SK-N-SH (cell line): ENCODE measurements around the gene GLCCI1. TPM values are rescaled to one million over a fixed set of nuclear protein-coding genes. Genes with fewer than 3 reads are reported as not detected.

Experiments used
- CTCF ChIA-PET: fragments of 300-600, 350-600 bp; formaldehyde crosslinking; extraction: SDS; loops from one replicate; lab custom pipeline; 2021; lab: Yijun Ruan, JAX
- POLR2A ChIA-PET: fragments of 350-600 bp; sonication (Branson Sonifier 250); formaldehyde crosslinking; extraction: SDS; loops from one replicate; lab custom pipeline; 2020; ENCODE audit warnings: antibody characterized with exemption, inconsistent platforms; lab: Yijun Ruan, JAX
- DNase-seq: peaks from one replicate; pipeline ENCODE4 v3.0.0; 2012
- H2AFZ ChIP-seq: fragments of 200-600 bp; sonication (generic); 2 replicates; pipeline ENCODE4 v1.8.1; 2016; ENCODE audit warnings: antibody characterized with exemption, mild to moderate bottlenecking, low read depth
- H3F3A ChIP-seq: fragments of 200-600 bp; sonication (generic); replicated peaks from 2 replicates; pipeline ENCODE3; 2016; ENCODE audit warnings: antibody characterized with exemption, mild to moderate bottlenecking; ENCODE audit not compliant: insufficient read depth
- H3K27ac ChIP-seq, 2 experiments: fragments of 200-500 bp in 1 of 2; fragments of 200-600 bp in 1 of 2; sonication (Bioruptor generic) in 1 of 2; sonication (generic), shearing (Covaris generic) in 1 of 2; 2 replicates each; pipeline versions ENCODE4 v1.5.1 to v1.6.1; 2014 to 2016; ENCODE audit warnings: low read depth in 2 of 2, inconsistent platforms in 1 of 2, low read length in 1 of 2, mild to moderate bottlenecking in 1 of 2, mixed read lengths in 1 of 2
- H3K27me3 ChIP-seq: fragments of 200-600 bp; sonication (generic), shearing (Covaris generic); 2 replicates; pipeline ENCODE4 v1.6.1; 2016; ENCODE audit warnings: mixed run types; ENCODE audit not compliant: insufficient read depth
- H3K36me3 ChIP-seq, 2 experiments: fragments of 200-500 bp in 1 of 2; fragments of 200-600 bp in 1 of 2; sonication (Bioruptor generic) in 1 of 2; sonication (generic) in 1 of 2; replicated peaks in 1 of 2; 2 replicates each; pipeline versions ENCODE3 to v1.5.1; 2014 to 2016; ENCODE audit warnings: low read length in 1 of 2, mild to moderate bottlenecking in 1 of 2; ENCODE audit not compliant: insufficient read depth in 2 of 2, control insufficient read depth in 1 of 2
- H3K4me1 ChIP-seq, 2 experiments: fragments of 200-500 bp in 1 of 2; fragments of 200-600 bp in 1 of 2; sonication (Bioruptor generic) in 1 of 2; sonication (generic), shearing (Covaris generic) in 1 of 2; 2 replicates each; pipeline versions ENCODE4 v1.5.1 to v1.6.1; 2014 to 2016; ENCODE audit warnings: low read depth in 1 of 2, low read length in 1 of 2, mixed run types in 1 of 2; ENCODE audit not compliant: insufficient read depth in 2 of 2, control insufficient read depth in 1 of 2
- H3K4me2 ChIP-seq: fragments of 200-600 bp; sonication (generic), shearing (Covaris generic); 2 replicates; pipeline ENCODE4 v1.6.1; 2017; ENCODE audit warnings: mixed run types
- H3K4me3 ChIP-seq, 2 experiments: fragments of 200-500 bp in 1 of 2; fragments of 200-600 bp in 1 of 2; sonication (Bioruptor generic) in 1 of 2; sonication (generic), shearing (Covaris generic) in 1 of 2; 2 replicates each; pipeline versions ENCODE4 v1.5.1 to v1.8.1; 2014 to 2016; ENCODE audit warnings: low read depth in 2 of 2, inconsistent platforms in 1 of 2, low read length in 1 of 2, mild to moderate bottlenecking in 1 of 2, mixed read lengths in 1 of 2, moderate library complexity in 1 of 2
- H3K79me2 ChIP-seq: fragments of 200-600 bp; sonication (generic); 2 replicates; pipeline ENCODE4 v1.8.1; 2017; ENCODE audit warnings: mild to moderate bottlenecking; ENCODE audit not compliant: insufficient read depth
- H3K9ac ChIP-seq: fragments of 200-600 bp; sonication (generic); 2 replicates; pipeline ENCODE4 v1.6.1; 2017; ENCODE audit warnings: mixed run types
- H3K9me2 ChIP-seq: fragments of 200-600 bp; sonication (generic); 2 replicates; pipeline ENCODE4 v1.6.1; 2017; ENCODE audit warnings: mixed run types
- H3K9me3 ChIP-seq: fragments of 200-600 bp; sonication (generic); 2 replicates; pipeline ENCODE4 v1.6.1; 2017; ENCODE audit warnings: mixed run types, mild to moderate bottlenecking, moderate library complexity
- H4K20me1 ChIP-seq: fragments of 200-600 bp; sonication (generic); 2 replicates; pipeline ENCODE4 v1.6.1; 2017; ENCODE audit warnings: mild to moderate bottlenecking, mixed run types; ENCODE audit not compliant: insufficient read depth
- ELF1 ChIP-seq: IDR thresholded peaks from 2 replicates; pipeline ENCODE4 v1.4.0; 2012
- EP300 ChIP-seq, 2 experiments: IDR thresholded peaks; 2 replicates each; pipeline versions ENCODE4 v1.4.0 to v1.6.1; 2012; ENCODE audit warnings: borderline replicate concordance in 1 of 2, low read depth in 1 of 2, low read length in 1 of 2
- FOSL2 ChIP-seq: IDR thresholded peaks from 2 replicates; pipeline ENCODE4 v1.4.0; 2012; ENCODE audit warnings: low read depth, mild to moderate bottlenecking, moderate library complexity, borderline replicate concordance
- FOXJ3 ChIP-seq: sonication (generic); formaldehyde crosslinking; IDR thresholded peaks from 2 replicates; pipeline ENCODE4 v1.5.1; 2020; ENCODE audit warnings: mild to moderate bottlenecking, missing genetic modification reagents
- FOXM1 ChIP-seq: IDR thresholded peaks from 2 replicates; pipeline ENCODE4 v1.4.0; 2012; ENCODE audit warnings: low read depth, mild to moderate bottlenecking
- JUND ChIP-seq: IDR thresholded peaks from 2 replicates; pipeline ENCODE4 v1.4.0; 2012
- MAX ChIP-seq: IDR thresholded peaks from 2 replicates; pipeline ENCODE4 v1.4.0; 2012; ENCODE audit warnings: low read depth
- MEF2A ChIP-seq: IDR thresholded peaks from 2 replicates; pipeline ENCODE4 v1.4.0; 2012; ENCODE audit warnings: low read depth, borderline replicate concordance
- MXI1 ChIP-seq: IDR thresholded peaks from 2 replicates; pipeline ENCODE4 v1.6.1; 2012; ENCODE audit warnings: mild to moderate bottlenecking, low read depth, low read length, improper control_type of control experiment
- NRF1 ChIP-seq: IDR thresholded peaks from 2 replicates; pipeline ENCODE4 v1.6.1; 2012; ENCODE audit warnings: low read depth, mild to moderate bottlenecking, low read length
- POLR2AphosphoS5 ChIP-seq: IDR thresholded peaks from 2 replicates; pipeline ENCODE4 v1.6.1; 2012; ENCODE audit warnings: low read depth, low read length
- RAD21 ChIP-seq: IDR thresholded peaks from 2 replicates; pipeline ENCODE4 v1.6.1; 2012; ENCODE audit warnings: mild to moderate bottlenecking, low read length
- RCOR1 ChIP-seq: fragments of 150-350 bp; IDR thresholded peaks from 2 replicates; pipeline ENCODE4 v1.6.1; 2017; ENCODE audit warnings: antibody characterized with exemption, low read length
- REST ChIP-seq: IDR thresholded peaks from 2 replicates; pipeline ENCODE4 v1.6.1; 2012; ENCODE audit warnings: mild to moderate bottlenecking, low read depth, low read length, moderate library complexity
- RXRA ChIP-seq: IDR thresholded peaks from 2 replicates; pipeline ENCODE4 v1.4.0; 2012; ENCODE audit warnings: low read depth, mild to moderate bottlenecking, borderline replicate concordance
- SMC3 ChIP-seq: IDR thresholded peaks from 2 replicates; pipeline ENCODE4 v1.6.1; 2012; ENCODE audit warnings: low read depth, low read length, improper control_type of control experiment
- TAF1 ChIP-seq: IDR thresholded peaks from 2 replicates; pipeline ENCODE4 v1.6.1; 2012; ENCODE audit warnings: low read depth, mild to moderate bottlenecking, low read length, moderate library complexity, borderline replicate concordance
- TCF12 ChIP-seq: IDR thresholded peaks from 2 replicates; pipeline ENCODE4 v1.4.0; 2012
- WGBS: methylation state at CpG from one replicate; pipeline ENCODE4 v1.1.6; 2017; ENCODE audit warnings: low lambda C conversion rate; 5-methylcytosine and 5-hydroxymethylcytosine counted together
- polyA plus RNA-seq, 3 experiments: library from polyadenylated mRNA; depleted of rRNA; stranded (reverse); fragments of >200 nt; gene quantifications; 2 replicates each; pipeline ENCODE4 v1.2.3, GENCODE V29; 2012
- TF ChIP-seq, protein P1 (sequence below): fragments of 150-350 bp; IDR thresholded peaks from 2 replicates; pipeline ENCODE4 v1.6.1; 2017; ENCODE audit warnings: antibody characterized with exemption, low read length, low read depth, borderline replicate concordance

Gene GLCCI1
- polyA plus RNA-seq, 1 of the 3 experiments (the other 2 are of a cell fraction): 5.5 TPM

GRCh38 chr7:7934945-7935344, 33.7 kb upstream of the GLCCI1 start (continued):
- TF ChIP-seq, protein P1, sequence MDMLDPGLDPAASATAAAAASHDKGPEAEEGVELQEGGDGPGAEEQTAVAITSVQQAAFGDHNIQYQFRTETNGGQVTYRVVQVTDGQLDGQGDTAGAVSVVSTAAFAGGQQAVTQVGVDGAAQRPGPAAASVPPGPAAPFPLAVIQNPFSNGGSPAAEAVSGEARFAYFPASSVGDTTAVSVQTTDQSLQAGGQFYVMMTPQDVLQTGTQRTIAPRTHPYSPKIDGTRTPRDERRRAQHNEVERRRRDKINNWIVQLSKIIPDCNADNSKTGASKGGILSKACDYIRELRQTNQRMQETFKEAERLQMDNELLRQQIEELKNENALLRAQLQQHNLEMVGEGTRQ: no peak
- TF ChIP-seq POLR2AphosphoS5: no peak
- no peak for TF ChIP-seq MXI1
- TF ChIP-seq FOXM1: no peak

DNA sequence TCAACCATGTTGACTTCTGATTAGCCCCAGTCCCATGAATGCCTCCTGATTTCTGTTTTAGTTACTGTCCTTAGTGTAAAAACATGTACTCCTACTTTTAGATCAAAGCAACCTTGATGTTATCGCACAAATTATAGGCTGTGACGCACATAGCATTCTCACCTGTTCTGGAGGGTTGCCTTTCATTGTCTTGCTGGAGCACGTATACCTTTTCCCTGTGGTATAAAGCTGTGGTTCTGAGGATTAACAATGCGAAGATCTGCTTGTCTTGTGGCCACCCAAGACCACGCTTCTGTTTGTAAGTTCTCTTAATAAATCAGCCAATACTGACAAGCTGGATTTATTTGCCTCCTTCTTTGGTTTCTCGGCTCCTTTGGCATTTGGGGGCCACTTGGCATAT, 30.1 kb upstream of the GLCCI1 start:
- no peaks in the 10 kb centered on the region for H3F3A ChIP-seq
- 74% methylated on average over 6 of the region's 6 CpGs for WGBS

GRCh38 chr7:7943951-7944350, 24.6 kb upstream of the GLCCI1 start:
- no peaks in the 10 kb centered on the region for H3K9me2 ChIP-seq
- peaks cover 0 to 16% of the 10 kb centered on the region in 2 experiments; a peak in 2 of 4 replicates for H3K4me1 ChIP-seq
- TF ChIP-seq SMC3: no peak
- no peak for TF ChIP-seq NRF1
- no peak for TF ChIP-seq EP300 (IDR thresholded peaks at IDR 0.05; ENCODE audit: borderline replicate concordance in 1 of 2, low read depth in 1 of 2, low read length in 1 of 2)
- no peak for TF ChIP-seq TCF12
- no peak for TF ChIP-seq ELF1
- TF ChIP-seq FOSL2: no peak
- TF ChIP-seq REST: no peak
- no peak for TF ChIP-seq RAD21
- TF ChIP-seq POLR2AphosphoS5: no peak
- TF ChIP-seq TAF1: no peak
- no peak for TF ChIP-seq MEF2A
- no peak for TF ChIP-seq JUND
- no peaks in the 10 kb centered on the region for H3K9me3 ChIP-seq
- no peak overlapping the region for H3K9ac ChIP-seq
- no peaks in the 10 kb centered on the region for H4K20me1 ChIP-seq
- ChIA-PET CTCF (interaction anchor here (1.4 to 2.1 kb wide), 3 partner anchors 9 to 262 kb away, joined by 4 to 5 read pairs (median 5); no protein-coding TSS in a partner anchor), POLR2A (interaction anchor here (0.8 kb wide), 1 partner anchor 9 kb away, joined by 4 read pairs; no protein-coding TSS in a partner anchor)
- WGBS: 74% methylated on average over 1 of the region's 1 CpG
- H3K27ac ChIP-seq: no peak overlapping the region
- no peak overlapping the region for H3K4me3 ChIP-seq
- no peak overlapping the region for H3K4me2 ChIP-seq
- no peaks in the 10 kb centered on the region for H3K27me3 ChIP-seq
- no peaks in the 10 kb centered on the region for H3K36me3 ChIP-seq
- no peak overlapping the region; the same call in 1 of the 2 replicates for H2AFZ ChIP-seq
- no peak for DNase-seq
- no peaks in the 10 kb centered on the region for H3K79me2 ChIP-seq
- H3F3A ChIP-seq: no peaks in the 10 kb centered on the region

More for the DNA sequence above, 30.1 kb upstream of the GLCCI1 start:
- H3K79me2 ChIP-seq: no peaks in the 10 kb centered on the region
- ChIA-PET CTCF (interaction anchor here (1.5 kb wide), 1 partner anchor 14 kb away, joined by 3 read pairs; no protein-coding TSS in a partner anchor), POLR2A (no interaction called here)
- H3K36me3 ChIP-seq: no peaks in the 10 kb centered on the region
- H2AFZ ChIP-seq: no peak overlapping the region
- H3K9me3 ChIP-seq: no peaks in the 10 kb centered on the region
- DNase-seq: no peak
- no peaks in the 10 kb centered on the region for H4K20me1 ChIP-seq
- H3K27me3 ChIP-seq: no peaks in the 10 kb centered on the region
- no peak overlapping the region for H3K27ac ChIP-seq
- no peaks in the 10 kb centered on the region for H3K4me1 ChIP-seq
- H3K9me2 ChIP-seq: no peaks in the 10 kb centered on the region
- TF ChIP-seq RCOR1 (no peak), MAX (no peak), FOXJ3 (CRISPR knock-in tag) (no peak), TAF1 (no peak), RXRA (no peak)
- TF ChIP-seq, all 33 proteins: peak for 0
- Histone ChIP-seq H3K4me2 (no peak overlapping the region), H3K4me3 (no peak overlapping the region), H3K9ac (no peak overlapping the region)
